HUES64 (cell line): Measurements from ENCODE around the gene CUBN.

Experiments
- H3K27ac ChIP-seq: 2 replicates; pipeline ENCODE4 v1.7.0; 2013; ENCODE audit warnings: low read depth, low read length, inconsistent platforms
- H3K27me3 ChIP-seq: 2 replicates; pipeline ENCODE4 v1.6.1; 2013; ENCODE audit warnings: mild to moderate bottlenecking, low read length; ENCODE audit not compliant: insufficient read depth
- H3K36me3 ChIP-seq: 2 replicates; pipeline ENCODE4 v1.6.1; 2013; ENCODE audit warnings: mild to moderate bottlenecking, low read length; ENCODE audit not compliant: insufficient read depth
- H3K4me1 ChIP-seq: 2 replicates; pipeline ENCODE4 v1.6.1; 2013; ENCODE audit warnings: mild to moderate bottlenecking, low read length, moderate library complexity; ENCODE audit not compliant: insufficient read depth
- H3K4me3 ChIP-seq: 2 replicates; pipeline ENCODE4 v1.5.1; 2013; ENCODE audit warnings: mild to moderate bottlenecking, low read length, moderate library complexity
- H3K9ac ChIP-seq: 2 replicates; pipeline ENCODE4 v1.6.1; 2013; ENCODE audit warnings: mild to moderate bottlenecking, low read depth, low read length
- H3K9me3 ChIP-seq: 2 replicates; pipeline ENCODE4 v1.6.1; 2013; ENCODE audit warnings: low read depth, low read length; ENCODE audit not compliant: insufficient read depth
- WGBS: fragments of 150-250, 120-280 bp; methylation state at CpG from one replicate; pipeline ENCODE4 v1.1.7; 2013; ENCODE audit warnings: missing lambda C conversion rate; 5-methylcytosine and 5-hydroxymethylcytosine counted together

Gene CUBN

GRCh38 chr10:16853809-16854208 is 275.8 kb downstream of the CUBN start:
- Histone ChIP-seq H3K36me3 (no peaks in the 10 kb centered on the region), H3K4me3 (no peak overlapping the region), H3K27ac (no peak overlapping the region), H3K9me3 (no peaks in the 10 kb centered on the region), H3K4me1 (peaks cover 24% of the 10 kb centered on the region), H3K27me3 (no peaks in the 10 kb centered on the region), H3K9ac (no peak overlapping the region)
- WGBS = 89% methylated on average over 3 of the region's 4 CpGs

DNA sequence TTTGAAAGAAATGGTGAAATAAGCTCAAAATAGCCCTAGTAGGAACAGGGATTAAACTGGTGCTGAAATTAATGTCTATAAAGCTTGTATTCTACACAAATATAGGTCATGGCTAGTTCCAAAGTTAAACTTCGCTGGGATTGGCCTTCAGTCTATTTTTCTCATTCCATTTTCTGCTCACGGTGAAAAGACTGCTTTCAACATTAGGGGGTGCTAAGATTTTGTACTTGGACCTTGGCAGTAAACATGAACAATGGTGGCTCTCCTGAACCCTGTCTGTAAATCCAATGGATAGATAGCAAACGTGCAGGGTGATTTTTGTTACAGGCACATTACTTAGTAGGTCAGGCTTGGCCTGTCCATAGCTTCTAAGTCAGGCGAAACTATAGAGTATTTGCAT is 276.4 kb downstream of the CUBN start:
- WGBS = 70% methylated on average over 4 of the region's 4 CpGs
- Histone ChIP-seq H3K27ac (no peak overlapping the region), H3K27me3 (no peaks in the 10 kb centered on the region)

DNA sequence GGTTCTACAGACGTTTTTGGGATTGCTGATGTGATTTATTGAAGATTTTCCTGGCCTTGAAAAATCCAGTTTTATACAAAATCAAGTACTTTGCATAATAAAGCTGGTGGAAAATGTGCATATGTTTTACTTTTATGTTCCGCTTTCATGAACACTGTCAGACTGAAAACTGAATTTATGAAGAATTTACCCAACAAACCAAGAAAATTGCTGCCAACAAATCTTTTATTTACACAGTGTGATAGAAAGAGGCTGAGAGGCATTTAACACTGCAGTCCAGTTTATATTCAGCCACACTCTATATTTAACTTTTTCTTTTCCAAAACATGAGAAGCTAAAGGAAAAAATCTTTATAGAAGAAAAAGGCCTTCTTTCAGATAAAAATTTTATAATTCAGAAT is 277.0 kb downstream of the CUBN start:
- Histone ChIP-seq H3K4me1 (peaks cover 24% of the 10 kb centered on the region), H3K36me3 (no peaks in the 10 kb centered on the region), H3K27ac (no peak overlapping the region), H3K9me3 (no peaks in the 10 kb centered on the region), H3K4me3 (no peak overlapping the region), H3K27me3 (no peaks in the 10 kb centered on the region), H3K9ac (no peak overlapping the region)
- 60% methylated on average over 1 of the region's 2 CpGs for whole genome bisulfite sequencing

More for the DNA sequence above, 276.4 kb downstream of the CUBN start:
- Histone ChIP-seq H3K4me3 (no peak overlapping the region), H3K4me1 (peaks cover 24% of the 10 kb centered on the region), H3K9me3 (no peaks in the 10 kb centered on the region), H3K36me3 (no peaks in the 10 kb centered on the region), H3K9ac (no peak overlapping the region)

DNA sequence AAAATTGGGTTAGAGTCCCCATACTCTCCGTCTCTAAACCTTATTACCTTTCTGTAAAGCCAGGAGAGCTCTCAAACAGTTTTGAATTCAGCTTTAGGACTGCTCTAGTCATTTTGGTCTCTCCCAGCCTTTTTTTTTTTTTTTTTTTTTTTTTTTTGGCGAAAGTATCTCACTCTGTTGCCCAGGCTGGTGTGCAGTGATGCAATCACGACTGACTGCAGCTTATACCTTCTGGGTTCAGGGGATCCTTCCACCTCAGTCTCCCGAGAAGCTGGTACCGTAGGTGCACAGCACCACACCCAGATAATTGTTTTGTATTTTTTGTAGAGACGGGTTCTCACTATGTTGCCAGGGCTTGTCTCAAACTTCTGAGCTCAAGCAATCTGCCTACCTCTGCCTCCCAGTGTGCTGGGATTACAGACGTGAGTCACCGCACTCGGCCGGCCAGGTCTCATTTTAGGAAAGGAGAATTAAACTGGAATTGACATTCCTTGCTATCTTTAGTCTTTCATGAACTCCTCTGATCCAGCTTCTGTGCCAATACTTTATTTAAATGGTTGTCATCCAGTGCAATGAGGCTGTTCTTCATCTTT is 281.0 kb downstream of the CUBN start:
- 86% methylated on average over 10 of the region's 10 CpGs for WGBS
- H3K9me3 ChIP-seq = no peaks in the 10 kb centered on the region
- H3K27ac ChIP-seq = no peak overlapping the region
- H3K9ac ChIP-seq = no peak overlapping the region
- peaks cover 8% of the 10 kb centered on the region for H3K4me1 ChIP-seq
- no peaks in the 10 kb centered on the region for H3K36me3 ChIP-seq
- H3K27me3 ChIP-seq = no peaks in the 10 kb centered on the region
- H3K4me3 ChIP-seq = no peak overlapping the region

GRCh38 chr10:16847644-16848043 is 282.0 kb downstream of the CUBN start:
- 88% methylated on average over 4 of the region's 6 CpGs for WGBS
- no peak overlapping the region for H3K27ac ChIP-seq
- no peaks in the 10 kb centered on the region for H3K36me3 ChIP-seq

GRCh38 chr10:16845248-16845647 is 284.4 kb downstream of the CUBN start:
- Histone ChIP-seq H3K4me1 (peaks cover 4% of the 10 kb centered on the region; the same call in 1 of the 2 replicates), H3K36me3 (no peaks in the 10 kb centered on the region), H3K4me3 (no peak overlapping the region), H3K27ac (no peak overlapping the region), H3K9ac (no peak overlapping the region), H3K9me3 (no peaks in the 10 kb centered on the region), H3K27me3 (no peaks in the 10 kb centered on the region)

More at GRCh38 chr10:16847644-16848043, 282.0 kb downstream of the CUBN start:
- Histone ChIP-seq H3K4me3 (no peak overlapping the region), H3K27me3 (no peaks in the 10 kb centered on the region), H3K9me3 (no peaks in the 10 kb centered on the region), H3K4me1 (peaks cover 8% of the 10 kb centered on the region), H3K9ac (no peak overlapping the region)

- 23% methylated on average over 1 of the region's 1 CpG for WGBS
- Histone ChIP-seq H3K27ac (no peak overlapping the region), H3K9ac (no peak overlapping the region)
Measured at GRCh38 chr10:16843252-16843870, 286.2 kb downstream of the CUBN start.

DNA sequence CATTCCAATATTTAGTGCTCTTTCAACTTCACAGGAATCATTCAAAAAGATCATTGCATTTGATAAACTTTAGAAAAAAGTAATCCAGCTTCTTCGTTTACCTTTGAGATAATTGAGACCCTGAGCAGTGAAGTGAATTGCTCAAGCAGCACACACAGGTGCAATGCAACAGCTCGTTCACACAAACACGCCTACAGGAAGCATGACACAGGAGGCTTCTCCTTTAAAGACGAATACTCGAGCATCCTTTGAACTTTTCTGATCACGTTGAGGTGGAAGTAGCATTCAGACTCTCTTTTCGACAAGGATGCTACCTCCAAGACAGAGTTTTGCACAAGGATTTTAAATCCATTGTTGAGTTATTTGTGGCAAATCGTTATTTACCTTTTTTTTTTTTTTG is 294.4 kb downstream of the CUBN start:
- no peaks in the 10 kb centered on the region for H3K36me3 ChIP-seq
- H3K4me1 ChIP-seq = no peaks in the 10 kb centered on the region
- no peaks in the 10 kb centered on the region for H3K27me3 ChIP-seq
- no peak overlapping the region for H3K9ac ChIP-seq
- H3K27ac ChIP-seq = no peak overlapping the region
- 81% methylated on average over 7 of the region's 8 CpGs for WGBS
- H3K4me3 ChIP-seq = no peak overlapping the region
- no peaks in the 10 kb centered on the region for H3K9me3 ChIP-seq

More at GRCh38 chr10:16843252-16843870, 286.2 kb downstream of the CUBN start:
- Histone ChIP-seq H3K36me3 (no peaks in the 10 kb centered on the region), H3K4me1 (no peaks in the 10 kb centered on the region), H3K9me3 (no peaks in the 10 kb centered on the region), H3K4me3 (no peak overlapping the region), H3K27me3 (no peaks in the 10 kb centered on the region)

DNA sequence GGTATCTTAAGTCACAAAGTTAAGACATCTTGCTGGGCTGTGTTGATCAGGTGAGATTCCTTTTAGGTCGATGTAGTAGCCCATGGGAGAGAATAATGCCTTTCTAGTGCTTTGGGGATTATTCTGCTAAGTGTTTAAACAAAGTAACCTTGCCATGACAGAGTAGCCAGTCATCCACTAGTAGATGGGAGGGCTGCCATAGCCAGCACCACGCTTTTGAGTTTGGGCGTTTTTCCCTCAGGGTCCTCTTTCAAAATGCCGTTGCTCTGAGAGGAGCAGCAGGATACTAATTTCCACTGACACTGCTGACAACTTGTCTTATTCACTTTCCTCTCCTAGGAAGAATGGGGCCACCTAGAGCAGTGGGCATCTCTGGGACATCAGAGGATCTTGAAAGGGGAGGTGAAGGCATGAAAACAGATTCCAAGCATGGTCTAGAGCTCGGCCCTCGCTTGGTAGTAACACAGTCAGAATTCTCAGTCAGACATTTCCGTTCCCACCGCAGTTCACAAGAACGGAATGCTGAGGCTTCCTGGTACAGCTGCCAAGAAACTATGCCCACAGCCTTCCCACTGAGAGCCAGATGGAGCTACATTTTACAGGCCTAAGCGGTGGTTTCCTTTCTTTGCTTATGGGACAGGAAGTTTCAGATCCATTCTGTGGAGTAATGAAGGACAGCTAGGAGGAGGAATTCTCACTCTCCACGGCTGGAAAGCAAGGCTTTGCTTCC is 297.1 kb downstream of the CUBN start:
- no peaks in the 10 kb centered on the region for H3K36me3 ChIP-seq
- no peak overlapping the region for H3K4me3 ChIP-seq
- no peak overlapping the region for H3K9ac ChIP-seq
- H3K9me3 ChIP-seq = no peaks in the 10 kb centered on the region
- no peaks in the 10 kb centered on the region for H3K27me3 ChIP-seq
- 81% methylated on average over 11 of the region's 11 CpGs for WGBS
- no peaks in the 10 kb centered on the region for H3K4me1 ChIP-seq
- no peak overlapping the region for H3K27ac ChIP-seq

DNA sequence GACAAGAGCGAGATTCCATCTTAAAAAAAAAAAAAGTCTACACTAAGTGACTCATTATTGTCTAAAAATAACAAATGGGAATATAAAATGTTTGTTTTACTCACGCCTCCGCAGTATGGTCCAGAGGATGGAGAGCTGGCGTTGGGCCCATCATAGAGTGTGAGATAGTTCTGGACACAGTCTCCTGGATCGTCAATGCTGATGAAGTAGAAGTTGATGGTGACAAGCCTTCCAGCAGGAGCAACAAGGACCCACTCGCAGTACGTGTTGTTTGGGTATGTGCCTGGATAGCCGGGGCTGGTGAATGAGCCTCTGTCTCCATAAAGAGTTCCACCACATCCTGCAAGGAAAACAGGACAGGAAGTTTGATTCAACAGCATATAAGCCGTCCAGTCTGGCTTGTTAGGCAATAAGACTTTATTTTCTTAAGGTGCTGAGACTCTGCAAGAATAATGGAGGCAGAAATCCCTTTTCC is 300.9 kb downstream of the CUBN start:
- Histone ChIP-seq H3K4me3 (no peak overlapping the region), H3K4me1 (no peaks in the 10 kb centered on the region), H3K27ac (no peak overlapping the region), H3K36me3 (no peaks in the 10 kb centered on the region), H3K9me3 (peaks cover 4% of the 10 kb centered on the region), H3K9ac (no peak overlapping the region), H3K27me3 (no peaks in the 10 kb centered on the region)
- 94% methylated on average over 8 of the region's 9 CpGs for WGBS

DNA sequence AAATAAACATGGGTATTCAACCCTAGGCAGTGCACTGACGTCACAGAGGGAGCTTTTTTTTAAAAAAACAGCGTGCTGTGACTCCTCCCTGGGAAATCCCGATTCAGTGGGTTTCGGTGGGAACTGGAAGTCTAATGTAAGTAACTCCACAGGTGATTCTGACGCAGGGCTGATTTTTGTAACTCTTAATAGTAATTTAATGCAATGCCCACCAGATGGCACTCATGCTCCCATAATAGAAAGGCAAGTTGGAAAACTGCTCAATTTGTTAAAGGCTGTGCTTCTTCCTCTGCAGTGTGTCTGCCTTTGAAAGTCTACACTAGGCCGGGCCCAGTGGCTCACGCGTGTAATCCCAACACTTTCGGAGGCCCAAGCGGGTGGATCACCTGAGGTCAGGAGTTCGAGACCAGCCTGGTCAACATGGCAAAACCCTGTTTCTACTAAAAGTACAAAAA is 301.5 kb downstream of the CUBN start:
- Histone ChIP-seq H3K27ac (no peak overlapping the region), H3K9me3 (peaks cover 10% of the 10 kb centered on the region), H3K27me3 (no peaks in the 10 kb centered on the region), H3K36me3 (no peaks in the 10 kb centered on the region), H3K4me1 (no peaks in the 10 kb centered on the region), H3K9ac (no peak overlapping the region), H3K4me3 (no peak overlapping the region)
- WGBS = 27% methylated on average over 11 of the region's 11 CpGs
